ENCODE results near the gene DKKL1. TPM values are rescaled to one million over a fixed set of nuclear protein-coding genes. Genes with fewer than 3 reads are reported as not detected.

DKKL1 gene
- under 0.01 TPM in 1 of 2 replicates, not detected in the other for total RNA-seq

DNA sequence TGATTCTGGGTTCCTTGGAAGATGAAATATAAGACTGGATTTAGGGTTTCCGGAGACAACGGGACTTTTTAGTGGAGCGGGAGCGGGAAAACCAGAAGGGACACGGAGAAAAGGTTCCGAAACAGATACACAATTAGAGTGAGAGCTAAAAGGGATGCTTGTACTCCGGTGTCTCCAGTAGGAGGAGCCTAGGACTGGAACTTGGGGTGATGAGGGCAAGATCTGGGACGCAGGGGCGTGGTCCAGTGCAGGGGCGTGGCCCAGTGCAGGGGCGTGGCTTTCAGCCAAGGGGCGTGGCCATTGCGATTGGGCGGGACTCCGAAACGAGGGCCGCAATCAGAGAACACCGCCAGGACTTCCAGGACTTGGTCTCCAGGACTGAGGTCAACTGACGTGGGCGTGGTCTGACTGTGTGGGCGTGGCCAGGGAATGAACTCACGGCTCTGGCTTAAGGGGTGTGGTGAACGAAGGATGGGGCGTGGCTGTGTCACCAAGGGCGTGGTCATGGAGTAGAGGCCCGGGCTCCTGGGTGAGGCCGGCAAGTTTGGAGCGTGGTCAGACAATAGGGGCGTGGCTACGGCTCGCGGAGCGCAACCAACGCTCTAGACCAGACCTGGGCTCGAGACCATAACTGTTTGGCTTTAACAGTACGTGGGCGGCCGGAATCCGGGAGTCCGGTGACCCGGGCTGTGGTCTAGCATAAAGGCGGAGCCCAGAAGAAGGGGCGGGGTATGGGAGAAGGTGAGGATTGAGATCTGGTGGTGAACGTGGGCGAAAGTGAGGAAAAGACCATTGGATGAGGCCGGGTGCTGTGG lies at the start of gene DKKL1:
DKKL1 (plus strand) TSS at position 610 of the 815 bp plus-strand sequence; CDS start at position 732, 122 bp downstream.

DNA sequence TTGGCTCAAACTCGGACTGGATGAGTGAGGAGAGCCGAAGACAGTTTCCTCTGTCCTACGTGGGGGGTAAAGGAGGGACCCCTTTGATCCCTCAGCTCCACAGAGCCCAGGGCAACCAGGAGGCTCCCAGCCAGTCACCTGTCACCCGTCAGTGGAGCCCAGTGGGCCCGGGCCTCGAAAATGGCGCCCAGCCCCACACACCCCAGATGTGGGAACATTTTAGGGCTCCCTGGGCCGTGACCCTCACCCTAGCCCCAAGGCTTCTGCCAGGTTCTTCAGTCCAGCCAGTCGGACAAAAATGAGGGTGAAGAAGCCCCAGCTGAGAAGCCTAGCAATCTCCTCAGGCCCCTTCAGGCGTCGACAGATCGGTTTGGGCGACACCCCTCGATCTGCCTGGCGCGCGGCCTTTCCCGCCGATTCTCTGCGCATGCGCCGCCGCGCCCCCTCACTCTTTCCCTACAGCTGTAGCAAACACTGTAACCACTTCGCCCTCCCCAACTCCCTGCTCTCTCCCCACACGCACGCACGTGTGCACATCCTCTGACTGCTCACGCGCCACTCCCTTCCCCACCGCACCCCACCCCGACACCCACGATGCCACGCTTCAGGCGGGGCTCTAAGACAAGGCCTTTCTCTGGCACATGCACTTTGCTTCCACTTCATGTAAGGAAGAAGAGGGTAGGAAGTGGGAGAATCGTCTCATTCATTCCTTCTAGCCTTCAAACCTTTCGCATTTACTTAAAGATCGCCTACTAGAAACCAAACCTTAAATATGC lies 38.7 kb upstream of the DKKL1 start, which contains the start of gene SLC6A16:
SLC6A16 (minus strand) TSS at position 391 of the 776 bp plus-strand sequence. CDS start 13,844 bp downstream, outside the sequence.

GRCh38 chr19:49335071-49335783 lies 28.4 kb upstream of the DKKL1 start, which contains the start of gene CD37:
TSS of gene CD37 (plus strand) at chr19:49335406. CDS start at chr19:49335541, 135 bp downstream.

GRCh38 chr19:49362048-49362928 lies 1.4 kb upstream of the DKKL1 start, which contains the start of gene TEAD2:
TSS of gene TEAD2 (minus strand) at chr19:49362416. CDS start at chr19:49360075, 2,341 bp downstream.

GRCh38 chr19:49387936-49388372 lies 24.3 kb downstream of the DKKL1 start, which contains the start of gene KASH5:
TSS of gene KASH5 (plus strand) at chr19:49388249. CDS start at chr19:49390884, 2,635 bp downstream.

GRCh38 chr19:49423071-49423984 lies 59.7 kb downstream of the DKKL1 start, which contains the start of gene PTH2:
TSS of gene PTH2 (minus strand) at chr19:49423441. CDS start at chr19:49423339, 102 bp downstream.

Other genes starting within 250 kb of the DKKL1 start
- gene LIN7B, start 249.5 kb upstream of the DKKL1 start, total RNA-seq = 2.6 and 10.1 TPM in 2 replicates
- 0.48 and 2.8 TPM in 2 replicates for gene C19orf73, start 244.7 kb upstream of the DKKL1 start, total RNA-seq
- gene PPFIA3, start 244.3 kb upstream of the DKKL1 start, total RNA-seq = 0.85 and 2.9 TPM in 2 replicates
- not detected in 2 replicates for gene HRC, start 208.5 kb upstream of the DKKL1 start, total RNA-seq
- gene TRPM4, start 206.1 kb upstream of the DKKL1 start, total RNA-seq = 17.7 and 21.2 TPM in 2 replicates
- under 0.01 TPM in 1 of 2 replicates, not detected in the other for gene SLC6A16, start 38.7 kb upstream of the DKKL1 start, total RNA-seq
- 0.21 TPM in 1 of 2 replicates, not detected in the other for gene CD37, start 28.5 kb upstream of the DKKL1 start, total RNA-seq
- gene TEAD2, start 1.5 kb upstream of the DKKL1 start, total RNA-seq = 13.6 and 35.2 TPM in 2 replicates
- not detected in 2 replicates for gene KASH5, start 24.4 kb downstream of the DKKL1 start, total RNA-seq
- gene PTH2, start 59.6 kb downstream of the DKKL1 start, total RNA-seq = not detected in 2 replicates
- not detected in 2 replicates for gene GFY, start 61.5 kb downstream of the DKKL1 start, total RNA-seq
- not detected in 2 replicates for gene SLC17A7, start 77.7 kb downstream of the DKKL1 start, total RNA-seq
- 98.9 and 148 TPM in 2 replicates for gene PIH1D1, start 87.9 kb downstream of the DKKL1 start, total RNA-seq
- 23.7 and 48.0 TPM in 2 replicates for gene ALDH16A1, start 89.3 kb downstream of the DKKL1 start, total RNA-seq
- gene FLT3LG, start 110.3 kb downstream of the DKKL1 start, total RNA-seq = not detected in 2 replicates
- gene RPL13A, start 123.7 kb downstream of the DKKL1 start, total RNA-seq = 6,353 and 8,609 TPM in 2 replicates
- 5,302 and 8,401 TPM in 2 replicates for gene RPS11, start 132.6 kb downstream of the DKKL1 start, total RNA-seq
- 25.8 and 32.6 TPM in 2 replicates for gene FCGRT, start 148.8 kb downstream of the DKKL1 start, total RNA-seq
- 1.7 and 1.9 TPM in 2 replicates for gene RCN3, start 164.1 kb downstream of the DKKL1 start, total RNA-seq
- 63.5 and 88.0 TPM in 2 replicates for gene NOSIP, start 216.7 kb downstream of the DKKL1 start, total RNA-seq
- gene PRRG2, start 217.4 kb downstream of the DKKL1 start, total RNA-seq = 6.0 and 7.2 TPM in 2 replicates
- 0.96 and 2.1 TPM in 2 replicates for gene PRR12, start 227.3 kb downstream of the DKKL1 start, total RNA-seq